ENCODE results near the gene KRT14.
"Not testable (repeated sequence)": the region's sequence is repeated elsewhere in the genome, so short reads cannot be mapped to it uniquely, and the experiment has no call there.

The KRT14 gene

DNA sequence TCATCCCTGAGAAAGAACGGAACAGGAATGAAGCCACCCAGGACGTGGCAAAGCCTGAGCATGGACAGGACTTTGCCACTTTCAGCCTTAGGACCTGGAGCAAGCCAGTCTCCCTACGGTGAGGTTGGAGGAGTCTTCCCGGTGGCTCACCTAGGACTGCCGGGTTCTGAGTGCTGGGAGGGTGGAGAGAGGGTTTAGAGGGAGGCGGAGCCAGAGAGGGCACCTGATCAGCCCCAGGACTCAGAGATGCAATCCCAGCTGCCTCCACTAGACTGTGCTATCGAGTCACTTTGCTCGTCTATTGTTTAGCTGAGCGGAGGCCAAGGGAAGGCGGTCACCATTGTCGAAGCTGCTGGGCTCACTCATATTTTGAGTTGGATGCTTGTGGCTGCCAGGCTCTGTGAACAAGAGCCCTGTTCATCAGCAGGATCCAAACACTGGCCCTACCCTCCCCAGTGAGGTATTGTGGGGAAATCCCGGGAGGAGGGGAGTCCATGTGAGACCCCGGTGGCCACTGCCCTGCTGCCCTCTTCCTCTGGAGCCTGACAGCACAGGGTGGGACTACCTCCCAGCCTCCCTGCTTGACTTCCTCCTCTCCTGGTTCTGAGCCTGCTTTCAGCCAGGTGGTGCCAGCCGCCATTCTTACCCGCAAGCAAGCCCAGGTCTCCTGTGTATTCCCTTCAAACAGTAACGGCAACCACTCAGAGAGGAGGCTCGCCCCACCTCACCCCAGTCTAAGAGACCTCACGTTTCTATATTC lies 7.0 kb downstream of the KRT14 start:
- DNase-seq (peak; percentile 80), ATAC-seq (peak; percentile 89)

DNA sequence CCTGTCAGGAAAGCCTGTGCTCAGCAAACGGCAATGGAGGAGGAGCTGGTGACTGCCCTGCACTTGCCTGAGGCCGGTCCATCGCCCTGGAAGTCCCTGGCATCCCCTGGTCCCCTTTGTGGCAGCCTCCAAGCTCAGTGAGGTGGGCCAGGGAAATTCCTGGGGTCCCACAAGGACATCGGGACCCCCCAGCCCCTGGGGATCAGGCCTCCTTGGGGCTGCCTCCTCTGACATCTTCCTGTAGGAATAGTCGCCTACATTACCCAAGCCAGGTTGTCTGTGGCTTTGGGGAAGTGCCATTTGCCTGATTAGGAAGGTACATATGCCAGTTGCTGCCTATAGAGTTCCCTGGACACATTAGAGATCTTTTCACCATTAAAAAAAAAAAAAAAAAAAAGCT lies 7.7 kb downstream of the KRT14 start:
- DNase-seq, result no peak
- ATAC-seq, result no peak

DNA sequence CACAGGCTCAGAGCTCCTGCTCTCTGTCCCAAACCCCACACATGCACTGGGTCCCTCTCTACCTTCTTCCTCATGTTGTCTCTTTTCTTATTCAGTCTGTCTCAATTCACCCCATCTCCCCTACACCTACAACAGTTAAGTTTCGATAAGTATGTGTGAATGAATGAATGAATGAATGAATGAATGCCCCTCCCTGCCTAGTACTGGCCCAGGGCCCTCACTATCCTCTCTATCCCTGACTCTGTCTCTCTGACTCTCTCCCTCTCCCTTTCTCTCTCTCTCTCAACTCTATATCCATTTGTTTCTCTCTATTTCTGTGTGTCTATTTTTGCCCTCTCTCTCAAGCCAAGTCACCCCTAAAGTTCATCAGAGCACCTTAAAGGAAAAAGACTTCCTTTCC lies 8.2 kb downstream of the KRT14 start:
- DNase-seq (no peak), ATAC-seq (no peak)

DNA sequence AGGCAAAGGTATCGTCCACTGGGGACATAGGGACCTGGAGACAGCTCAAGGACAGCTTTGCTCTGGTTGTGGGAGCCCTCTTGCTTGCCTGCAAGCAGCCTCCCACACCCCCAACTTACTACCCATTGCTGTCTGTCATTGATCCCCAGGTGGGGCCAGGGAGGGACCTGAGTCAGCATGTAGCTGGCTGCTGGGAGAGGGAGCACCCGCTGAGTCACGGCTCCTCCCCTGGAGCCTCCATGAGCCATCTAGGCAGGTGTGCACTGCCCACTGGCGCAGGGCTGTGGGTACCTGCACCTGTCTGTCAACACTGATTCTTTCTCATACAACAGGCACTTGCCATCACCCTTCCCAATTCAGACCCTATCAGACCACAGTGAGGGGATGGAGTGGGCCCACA lies 10.0 kb downstream of the KRT14 start:
- not testable (repeated sequence) for ATAC-seq, DNase-seq

DNA sequence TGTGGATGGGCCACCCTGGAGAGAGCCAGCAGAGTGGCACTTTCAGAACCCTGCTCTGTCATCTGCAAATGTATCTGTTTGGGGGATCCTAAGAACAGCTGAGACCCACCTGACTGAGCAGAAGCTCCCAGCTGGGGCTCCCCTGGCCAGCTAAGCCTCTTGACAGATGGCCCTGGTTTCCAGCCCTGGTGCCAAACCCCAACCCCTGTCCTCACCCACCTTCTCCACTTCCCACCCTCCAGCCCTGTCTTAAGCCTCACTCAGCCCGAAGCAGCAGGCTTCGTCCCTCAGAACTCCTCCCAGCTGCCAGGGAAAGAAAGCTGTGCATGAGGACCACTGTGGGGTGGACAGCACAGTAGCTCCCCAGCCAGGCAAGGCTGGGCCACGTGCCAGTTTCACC lies 11.4 kb downstream of the KRT14 start:
- DNase-seq, result no peak
- no peak for ATAC-seq

DNA sequence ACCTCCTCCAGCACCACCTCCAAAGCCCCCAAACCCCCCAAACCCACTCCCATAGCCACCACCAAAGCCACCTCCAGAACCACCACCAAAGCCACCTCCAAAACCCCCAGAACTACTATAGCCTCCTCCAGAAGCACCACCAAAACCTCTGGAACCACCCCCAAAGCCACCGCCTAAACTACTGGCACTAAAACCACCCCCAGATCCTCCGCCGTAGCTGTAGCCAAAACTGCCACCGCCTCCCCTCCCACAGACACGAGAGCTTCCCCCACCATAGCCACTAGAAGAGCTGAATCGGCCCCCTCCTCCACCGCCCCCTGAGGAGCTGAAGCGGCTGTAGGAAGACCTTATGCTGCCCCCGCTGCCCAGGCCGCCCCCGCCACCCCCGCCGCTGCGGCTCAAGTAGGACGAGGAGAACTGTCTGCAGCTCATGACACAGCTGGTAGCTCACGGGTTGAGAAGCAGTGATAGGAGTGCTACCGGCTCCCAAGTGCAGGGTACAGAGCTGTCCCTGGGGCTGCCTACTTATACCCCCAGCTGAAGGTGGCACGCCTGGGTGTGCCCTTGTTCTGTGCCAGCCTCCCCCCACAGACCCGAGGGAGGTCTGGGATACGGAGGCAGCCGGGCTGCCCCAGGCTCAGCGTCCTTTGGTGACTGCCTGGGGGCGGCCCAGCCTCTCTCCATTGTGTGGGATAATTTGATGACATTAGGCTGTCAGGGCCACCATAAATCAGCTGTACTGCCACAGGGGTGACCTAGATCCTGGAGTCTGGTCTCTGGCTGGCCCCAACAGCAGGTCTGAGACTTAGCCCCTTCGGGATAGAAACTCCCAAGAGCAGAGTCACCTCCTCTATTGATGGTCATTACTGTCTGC lies 14.9 kb downstream of the KRT14 start, which contains the start of gene KRT9:
Gene KRT9 (minus strand): TSS at position 499 of the 874 bp plus-strand sequence. CDS start 67 bp downstream, at position 432.
- ATAC-seq (no peak), DNase-seq (no peak)

DNA sequence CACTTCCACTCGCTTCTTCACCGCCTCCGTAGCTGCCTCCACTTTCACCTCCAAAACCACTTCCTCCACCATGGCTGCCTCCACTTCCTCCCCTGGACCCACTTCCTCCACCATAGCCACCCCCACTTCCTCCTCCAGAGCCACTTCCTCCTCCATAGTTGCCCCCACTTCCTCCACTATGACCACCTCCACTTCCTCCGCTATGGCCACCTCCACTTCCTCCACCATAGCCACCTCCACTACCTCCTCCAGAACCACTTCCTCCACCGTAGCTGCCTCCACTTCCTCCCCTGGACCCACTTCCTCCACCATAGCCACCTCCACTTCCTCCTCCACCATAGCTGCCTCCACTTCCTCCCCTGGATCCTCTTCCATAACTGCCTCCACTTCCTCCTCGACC lies 19.4 kb downstream of the KRT14 start:
- DNase-seq (no peak), ATAC-seq (no peak)

DNA sequence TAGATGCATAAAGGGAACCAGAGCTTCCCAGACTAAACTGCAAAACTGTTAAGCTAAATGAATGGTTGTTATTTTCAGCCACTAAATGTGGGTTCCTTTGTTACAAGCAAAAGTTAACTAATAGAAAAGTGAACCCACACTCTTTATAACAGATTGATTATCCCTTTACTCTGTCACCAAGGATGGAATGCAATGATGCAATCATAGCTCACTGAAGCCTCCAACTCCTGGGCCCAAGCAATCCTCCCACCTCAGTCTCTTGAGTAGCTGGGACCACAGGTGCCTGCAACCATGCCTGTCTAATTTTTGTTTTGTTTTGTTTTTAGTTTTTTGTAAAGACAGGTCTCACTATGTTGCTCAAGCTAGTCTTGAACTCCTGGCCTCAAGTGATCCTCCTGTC lies 21.4 kb downstream of the KRT14 start:
- no peak for DNase-seq
- ATAC-seq, result no peak

DNA sequence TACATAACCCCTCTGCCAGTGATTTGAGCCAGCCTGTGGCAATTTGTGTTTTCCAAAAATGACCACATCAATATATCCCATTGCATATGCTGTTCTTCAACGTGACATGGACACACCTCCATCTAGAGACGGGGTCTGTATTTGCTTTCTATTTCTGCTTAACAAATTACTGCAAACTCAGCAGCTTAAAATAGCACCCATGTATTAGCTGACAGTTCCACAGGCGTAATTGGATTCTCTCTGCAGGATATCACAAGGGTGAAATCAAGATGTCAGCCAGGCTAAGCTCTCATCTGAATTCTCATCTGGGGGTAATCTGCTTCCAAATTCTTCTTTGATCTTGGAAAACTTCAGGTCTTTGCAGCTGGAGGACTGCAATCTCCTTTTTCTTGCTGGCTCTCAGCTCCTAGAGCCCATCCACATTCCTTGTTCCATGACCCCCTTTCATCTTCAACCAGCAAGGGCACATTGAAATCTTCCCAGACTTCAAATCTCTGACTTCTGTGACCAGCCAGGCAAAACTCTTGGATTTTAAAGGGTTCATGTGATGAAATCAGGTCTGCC lies 23.0 kb downstream of the KRT14 start:
- ATAC-seq, result no peak
- DNase-seq, result no peak

DNA sequence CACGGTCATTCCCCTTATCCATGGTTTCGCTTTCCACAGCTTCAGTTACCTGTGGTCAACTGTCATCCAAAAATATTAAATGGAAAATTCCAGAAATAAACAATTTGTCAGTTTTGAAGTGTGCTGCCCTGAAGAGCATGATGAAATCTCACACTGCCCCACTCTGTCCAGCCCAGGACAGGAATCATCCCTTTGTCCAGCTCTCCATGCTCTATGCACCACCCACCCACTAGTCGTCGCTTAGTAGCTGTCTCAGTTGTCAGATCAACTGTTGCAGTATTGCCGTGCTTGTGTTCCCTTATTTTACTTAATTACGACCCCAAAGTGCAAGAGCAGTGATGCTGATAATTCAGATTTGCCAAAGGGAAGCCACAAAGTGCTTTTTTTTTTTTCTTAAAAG lies 25.1 kb downstream of the KRT14 start:
- no peak for ATAC-seq
- DNase-seq, result no peak

DNA sequence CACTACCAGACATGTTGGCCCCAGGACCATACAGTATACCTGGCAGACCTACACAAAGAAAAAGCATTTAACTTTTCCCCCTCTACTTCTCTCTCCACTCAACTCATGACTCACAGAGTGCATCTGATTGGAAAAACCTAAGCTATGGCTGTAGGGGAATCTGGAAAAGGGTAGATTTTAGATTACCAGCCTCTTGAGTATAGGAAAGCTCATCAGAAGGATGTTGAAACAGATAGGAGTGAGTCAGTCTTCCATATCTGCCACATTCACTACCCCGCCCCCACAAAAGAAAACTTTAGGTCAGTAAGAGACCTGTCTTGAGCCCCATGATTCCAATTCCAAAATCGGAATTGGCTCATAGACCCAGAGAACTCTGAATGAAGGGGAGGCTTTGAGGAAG lies 27.1 kb downstream of the KRT14 start:
- DNase-seq (no peak), ATAC-seq (no peak)

DNA sequence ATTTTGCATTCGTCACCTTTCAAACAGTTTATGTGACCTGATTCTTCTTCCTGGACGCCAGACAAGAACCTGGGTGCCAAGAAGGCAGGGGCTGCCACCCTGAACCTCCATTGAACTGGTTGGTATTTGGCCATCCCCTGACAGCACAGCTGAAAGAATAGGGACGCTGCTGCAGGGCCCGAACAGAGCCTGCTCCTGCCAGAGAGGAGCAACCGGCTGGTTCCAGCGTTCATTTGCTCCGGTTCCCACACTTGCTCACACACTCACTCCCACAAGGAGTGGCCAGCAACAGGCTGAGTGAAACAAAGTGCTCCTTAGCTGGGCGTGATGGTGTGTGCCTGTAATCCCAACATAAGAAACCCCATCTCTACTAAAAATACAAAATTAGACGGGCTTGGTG lies 29.8 kb downstream of the KRT14 start:
- ATAC-seq, result no peak
- DNase-seq, result no peak

DNA sequence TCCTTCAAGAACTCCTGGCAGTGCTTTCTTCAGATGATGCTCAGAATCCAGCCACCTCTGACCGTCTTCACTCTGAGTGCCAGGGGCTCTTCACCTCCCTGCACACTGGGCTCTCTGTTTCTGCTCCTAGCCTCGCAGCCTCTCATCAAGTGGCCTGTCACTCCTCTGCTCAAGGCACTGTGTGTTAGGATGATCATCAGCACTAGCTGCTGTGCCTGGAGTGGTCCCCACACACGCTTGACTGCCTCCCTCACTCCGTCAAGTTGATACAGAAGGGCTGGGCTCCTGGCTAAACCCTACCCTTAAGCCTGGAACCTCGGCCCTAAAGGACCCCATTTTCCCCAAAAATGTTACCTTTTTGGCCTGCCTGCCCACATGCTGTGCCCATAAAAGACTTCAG lies 30.4 kb downstream of the KRT14 start:
- no peak for DNase-seq
- no peak for ATAC-seq

DNA sequence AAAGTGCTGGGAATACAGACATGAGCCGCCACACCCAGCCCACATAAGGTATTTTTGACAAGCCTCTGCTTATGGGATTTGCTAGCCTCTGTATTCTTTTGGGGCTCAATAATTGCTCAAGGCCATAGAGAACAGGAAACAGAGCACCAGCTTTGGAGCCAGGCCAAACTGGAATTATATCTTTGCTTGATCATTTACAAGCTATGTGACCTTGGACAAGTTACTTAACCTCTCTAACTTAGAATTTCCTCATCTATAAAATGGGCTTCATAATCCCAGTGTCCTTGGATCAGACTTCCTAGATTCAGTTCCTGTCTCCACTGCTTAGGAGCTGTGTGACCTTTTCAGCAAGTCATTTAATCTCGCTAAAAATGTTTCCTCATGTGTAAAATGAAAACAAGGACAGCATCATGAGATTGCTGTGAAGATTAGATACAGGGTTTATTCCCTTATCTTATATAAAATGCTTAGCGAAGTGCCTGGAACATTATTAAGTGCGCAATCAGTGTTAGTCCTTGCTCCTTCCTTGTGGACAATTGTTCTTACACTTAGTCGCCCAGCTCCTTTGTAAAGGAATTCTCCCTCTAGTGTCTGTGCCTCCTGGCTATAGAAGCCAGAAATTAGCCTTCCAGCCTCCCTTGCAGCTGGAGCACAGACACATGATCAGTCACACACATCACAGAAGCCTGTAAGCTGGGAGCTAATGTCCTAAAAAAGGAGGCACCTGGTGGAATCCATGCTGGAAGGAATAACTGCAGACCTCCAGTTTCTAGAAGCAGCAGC lies 31.4 kb downstream of the KRT14 start:
- DNase-seq, result no peak
- ATAC-seq, result no peak

DNA sequence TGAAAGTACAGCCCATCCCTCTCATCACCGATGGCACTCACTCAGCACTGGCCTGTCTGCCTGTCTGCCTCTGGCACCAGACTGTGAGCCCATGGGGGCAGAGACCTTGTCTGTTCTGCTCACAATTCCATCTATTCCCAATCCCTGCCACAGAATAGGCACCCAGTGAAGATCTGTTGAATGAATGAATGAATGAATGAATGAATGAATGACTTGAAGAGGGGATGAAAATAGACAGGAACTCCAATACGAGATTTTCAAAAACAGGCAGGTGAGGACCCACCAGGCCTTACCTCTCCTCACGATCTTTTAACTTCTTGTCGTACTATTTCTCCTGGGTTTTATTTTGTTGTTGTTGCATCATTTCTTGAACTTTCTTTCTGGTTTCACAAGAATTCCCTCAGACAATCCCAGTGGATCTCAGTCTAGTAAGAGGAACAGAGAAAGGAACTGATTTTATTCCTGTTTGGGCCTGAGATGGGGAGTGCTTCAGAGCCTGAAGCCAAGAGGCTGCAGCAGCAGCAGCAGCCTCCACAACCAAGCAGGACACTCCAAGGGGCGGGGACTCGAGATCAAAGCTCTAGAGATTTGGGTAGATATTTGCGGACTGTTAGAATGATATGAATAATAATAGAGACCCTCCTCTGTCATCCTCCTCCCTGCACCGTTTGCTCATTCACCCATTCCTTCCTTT lies 32.6 kb downstream of the KRT14 start:
- DNase-seq, result no peak
- no peak for ATAC-seq

DNA sequence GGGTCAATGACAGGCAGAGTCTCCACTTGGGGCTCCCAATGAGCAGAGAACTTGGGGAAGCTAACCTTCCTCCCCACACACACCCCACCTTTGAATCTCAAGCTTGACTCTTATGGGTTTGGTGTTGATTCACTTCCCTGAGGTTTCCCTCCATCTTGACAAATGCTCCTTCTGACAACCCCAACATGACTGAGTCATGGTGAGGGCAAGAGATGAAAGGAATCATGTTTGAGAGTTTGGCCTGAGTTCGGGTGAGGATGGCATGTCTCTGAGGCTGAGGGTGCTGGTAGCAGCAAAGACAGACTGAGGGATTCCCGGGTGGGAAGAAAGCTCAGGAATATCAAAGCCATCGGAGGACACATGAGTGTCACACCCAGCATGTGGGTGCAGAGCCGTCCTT lies 33.5 kb downstream of the KRT14 start:
- no peak for DNase-seq
- no peak for ATAC-seq

DNA sequence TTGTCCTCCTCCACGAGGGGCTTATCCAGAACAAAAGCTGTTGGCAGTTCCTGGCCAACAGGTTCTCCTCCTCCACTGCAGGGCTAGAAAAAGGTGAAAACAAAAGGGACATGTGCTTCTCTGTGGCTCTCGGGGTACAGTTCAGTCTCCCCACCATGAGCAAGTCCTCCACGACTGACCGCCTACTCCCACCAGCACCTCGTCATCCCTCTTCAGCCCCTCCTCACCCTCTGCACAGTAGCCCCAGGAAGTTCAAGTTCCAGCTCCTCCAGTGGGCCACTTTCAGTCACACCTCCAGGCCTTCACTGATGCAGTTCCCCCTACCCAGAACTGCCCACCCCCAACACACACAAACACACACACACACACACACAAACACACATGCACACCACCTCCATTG lies 34.2 kb downstream of the KRT14 start:
- DNase-seq, result no peak
- no peak for ATAC-seq

DNA sequence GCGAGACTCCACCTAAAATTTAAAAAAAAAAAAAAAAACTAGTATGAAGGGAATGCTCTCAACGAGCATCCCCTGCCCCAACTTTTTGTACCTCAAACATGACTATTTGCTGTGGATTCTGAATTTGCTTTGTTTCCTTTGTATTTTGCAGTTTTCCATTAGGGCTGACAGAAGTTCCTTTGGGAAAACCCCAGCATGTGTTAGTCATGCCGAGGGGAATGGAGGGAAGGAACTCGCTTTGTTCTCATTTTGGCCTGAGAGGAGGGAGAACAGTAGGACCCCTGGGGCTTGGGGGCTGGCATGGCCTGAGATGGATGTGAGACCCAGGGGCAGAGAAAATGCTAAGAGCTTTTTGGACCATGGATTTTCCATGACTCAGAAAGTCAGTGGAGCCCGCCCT lies 35.3 kb downstream of the KRT14 start:
- DNase-seq (no peak), ATAC-seq (no peak)

DNA sequence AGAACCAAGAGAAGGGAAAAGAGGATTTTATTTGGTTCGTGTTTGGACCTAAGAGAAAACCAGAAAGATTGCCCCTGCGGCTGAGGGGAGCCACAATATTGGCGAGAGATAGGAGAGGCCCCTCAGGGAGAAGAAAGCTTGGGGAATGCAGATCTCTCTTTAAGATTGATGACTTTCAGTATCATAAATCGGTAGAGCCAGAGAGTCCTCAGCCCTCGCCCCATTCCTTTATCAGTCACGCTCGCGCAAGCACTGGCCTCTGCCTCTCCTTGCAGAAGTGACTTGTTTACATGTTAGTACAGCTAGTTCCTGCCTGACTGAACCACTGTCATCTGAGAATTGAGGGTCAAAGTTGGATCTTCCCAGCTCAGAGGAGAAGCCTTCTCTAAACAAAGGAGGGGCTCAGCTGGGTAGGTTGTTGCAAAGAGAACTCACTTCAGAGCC lies 37.1 kb downstream of the KRT14 start:
- ATAC-seq, result no peak
- DNase-seq, result no peak

DNA sequence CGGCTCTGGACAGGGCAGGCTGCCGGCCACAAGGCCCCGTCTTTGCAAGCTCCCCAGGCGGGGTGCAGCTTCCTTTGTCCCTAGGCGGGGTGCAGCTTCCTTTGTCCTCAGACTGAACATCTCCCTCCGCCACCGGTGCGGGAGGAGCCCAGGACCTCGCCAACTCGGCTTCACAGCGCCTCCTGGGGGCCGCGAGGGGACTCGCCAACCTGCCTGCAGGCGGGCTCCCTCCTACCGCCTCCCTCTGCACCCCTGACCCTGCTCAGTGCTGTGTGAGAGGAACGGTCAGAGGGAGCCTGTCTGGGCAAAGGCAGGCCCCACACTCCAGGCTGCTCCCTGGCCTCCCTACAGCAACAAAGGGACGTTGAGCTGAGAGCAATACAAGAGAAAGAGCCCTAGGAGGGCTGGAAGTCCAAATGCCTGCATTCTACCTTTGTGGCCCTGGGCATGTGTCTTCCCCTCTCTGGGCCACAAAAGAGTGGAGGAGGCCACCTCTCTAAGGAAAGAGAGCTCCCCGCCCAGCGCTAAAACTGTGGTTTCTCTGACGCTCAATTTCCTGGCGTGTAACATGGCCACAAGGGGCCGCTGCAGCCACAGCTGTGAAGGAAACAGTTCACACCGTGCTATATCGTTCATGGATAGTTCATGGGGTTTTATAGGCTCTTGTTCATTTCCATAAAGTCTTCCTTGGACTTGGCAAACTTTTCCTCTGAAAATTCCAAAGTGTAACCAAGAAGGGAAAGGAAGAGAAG lies 37.7 kb downstream of the KRT14 start:
- DNase-seq (peak; percentile 86), ATAC-seq (peak; percentile 74)

Data from stimulated activated naive CD8-positive, alpha-beta T cell treated with anti-CD3 and anti-CD28 coated beads, Interleukin-15, Interleukin-2, amounts not matched to agents 100 U/mL and 50 U/mL, for 24 hours (primary cell).